ENCODE results near the gene FYN. TPM values are rescaled to one million over a fixed set of nuclear protein-coding genes. Genes with fewer than 3 reads are reported as not detected.
"Not testable (repeated sequence)": the region's sequence is repeated elsewhere in the genome, so short reads cannot be mapped to it uniquely, and the experiment has no call there.

Gene FYN
- total RNA-seq, 4 donors from 2014 or later = 37.8 to 65.8 (median 53.8) TPM

GRCh38 chr6:111685058-111685457 is 188.2 kb downstream of the FYN start:
- DNase-seq (ENCODE audit: extremely low spot score) = peak; percentile 81
- H3K27ac ChIP-seq (replicated peaks in 1 of 4) = peak overlapping the region; percentile 67 to 77 (median 74)
- 91% methylated on average over 7 of the region's 7 CpGs for WGBS
- peaks cover 0 to 20% (median 3%) of the 10 kb centered on the region in 4 donors for H3K36me3 ChIP-seq
- H3K9me3 ChIP-seq = no peaks in the 10 kb centered on the region
- H3K4me3 ChIP-seq = no peak overlapping the region
- H3K4me1 ChIP-seq = peaks cover 33 to 53% (median 43%) of the 10 kb centered on the region in 4 donors
- H3K27me3 ChIP-seq = no peaks in the 10 kb centered on the region
- intact Hi-C loops (cut with DNase I) = no loop called here
- TF ChIP-seq POLR2A (IDR thresholded peaks at IDR 0.05; ENCODE audit: low read depth) = no peak
- TF ChIP-seq POLR2AphosphoS5 (IDR thresholded peaks at IDR 0.05) = no peak
- no peak for TF ChIP-seq EP300 (IDR thresholded peaks at IDR 0.05)
- TF ChIP-seq, protein P1, sequence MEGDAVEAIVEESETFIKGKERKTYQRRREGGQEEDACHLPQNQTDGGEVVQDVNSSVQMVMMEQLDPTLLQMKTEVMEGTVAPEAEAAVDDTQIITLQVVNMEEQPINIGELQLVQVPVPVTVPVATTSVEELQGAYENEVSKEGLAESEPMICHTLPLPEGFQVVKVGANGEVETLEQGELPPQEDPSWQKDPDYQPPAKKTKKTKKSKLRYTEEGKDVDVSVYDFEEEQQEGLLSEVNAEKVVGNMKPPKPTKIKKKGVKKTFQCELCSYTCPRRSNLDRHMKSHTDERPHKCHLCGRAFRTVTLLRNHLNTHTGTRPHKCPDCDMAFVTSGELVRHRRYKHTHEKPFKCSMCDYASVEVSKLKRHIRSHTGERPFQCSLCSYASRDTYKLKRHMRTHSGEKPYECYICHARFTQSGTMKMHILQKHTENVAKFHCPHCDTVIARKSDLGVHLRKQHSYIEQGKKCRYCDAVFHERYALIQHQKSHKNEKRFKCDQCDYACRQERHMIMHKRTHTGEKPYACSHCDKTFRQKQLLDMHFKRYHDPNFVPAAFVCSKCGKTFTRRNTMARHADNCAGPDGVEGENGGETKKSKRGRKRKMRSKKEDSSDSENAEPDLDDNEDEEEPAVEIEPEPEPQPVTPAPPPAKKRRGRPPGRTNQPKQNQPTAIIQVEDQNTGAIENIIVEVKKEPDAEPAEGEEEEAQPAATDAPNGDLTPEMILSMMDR (IDR thresholded peaks at IDR 0.05) = no peak

DNA sequence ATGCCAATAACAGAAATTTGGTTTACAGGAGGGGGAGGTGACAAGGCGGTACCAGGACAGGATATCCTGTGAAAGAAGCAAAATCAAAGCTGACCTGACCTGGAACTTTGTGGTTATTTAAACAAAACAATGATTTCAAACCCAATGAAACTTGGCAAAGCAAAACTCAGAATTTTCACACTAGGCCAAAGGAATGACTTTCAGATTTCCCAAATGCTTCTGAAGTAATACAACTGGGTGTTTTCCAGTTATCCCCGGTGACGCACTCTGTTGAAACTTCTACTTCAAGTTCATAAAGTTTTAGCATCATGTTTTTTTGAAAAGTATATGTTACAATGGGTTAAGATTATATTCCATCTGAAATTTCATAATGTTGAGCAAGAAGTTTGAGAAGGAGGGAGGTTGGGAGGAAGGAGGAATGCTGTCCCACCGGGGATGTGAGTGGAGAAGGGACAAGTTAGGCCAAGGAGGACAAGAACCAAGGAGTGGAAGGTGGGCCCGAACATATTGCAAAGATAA is 189.4 kb downstream of the FYN start:
- intact Hi-C loops (cut with DNase I) = no loop called here
- H3K4me3 ChIP-seq = no peak overlapping the region
- H3K9me3 ChIP-seq = no peaks in the 10 kb centered on the region
- peak; percentile 91 for DNase-seq (ENCODE audit: extremely low spot score)
- H3K27me3 ChIP-seq = no peaks in the 10 kb centered on the region
- WGBS = 79% methylated on average over 5 of the region's 5 CpGs
- peaks cover 33 to 53% (median 43%) of the 10 kb centered on the region in 4 donors for H3K4me1 ChIP-seq
- H3K36me3 ChIP-seq = peaks cover 0 to 18% (median 0%) of the 10 kb centered on the region in 4 donors
- H3K27ac ChIP-seq (replicated peaks in 1 of 4) = peak overlapping the region; percentile 68 to 77 (median 74)
- TF ChIP-seq POLR2AphosphoS5 (IDR thresholded peaks at IDR 0.05) = peak in 1 of 2 donors; percentile 55
- TF ChIP-seq EP300 (IDR thresholded peaks at IDR 0.05) = no peak
- TF ChIP-seq, protein P1 (IDR thresholded peaks at IDR 0.05) = no peak
- no peak for TF ChIP-seq POLR2A (IDR thresholded peaks at IDR 0.05; ENCODE audit: low read depth)

DNA sequence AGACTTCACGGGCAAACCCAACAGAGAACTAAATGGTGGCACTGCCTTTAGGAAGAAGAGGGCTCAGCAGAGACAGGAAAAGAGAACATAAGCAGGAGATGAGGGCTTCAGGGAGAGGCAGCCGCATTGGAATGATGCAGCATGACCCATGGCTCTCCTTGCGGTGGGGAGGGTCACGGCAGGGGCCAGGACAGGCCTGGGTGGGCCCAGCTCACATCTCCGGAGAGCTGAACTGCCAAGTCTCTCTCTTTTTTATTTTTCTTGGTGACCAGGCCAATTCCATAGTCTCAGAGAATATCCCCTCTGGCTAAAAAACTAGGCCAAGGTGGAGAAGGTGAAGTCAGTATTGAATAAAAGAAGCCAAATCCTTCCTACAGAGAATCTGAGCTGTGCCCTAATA is 190.1 kb downstream of the FYN start:
- 73% methylated on average over 5 of the region's 5 CpGs for WGBS
- no peak for TF ChIP-seq POLR2A (IDR thresholded peaks at IDR 0.05; ENCODE audit: low read depth)
- TF ChIP-seq, protein P1 (IDR thresholded peaks at IDR 0.05) = no peak
- TF ChIP-seq EP300 (IDR thresholded peaks at IDR 0.05) = no peak
- H3K4me3 ChIP-seq = no peak overlapping the region
- no peaks in the 10 kb centered on the region for H3K9me3 ChIP-seq
- peaks cover 0 to 19% (median 0%) of the 10 kb centered on the region in 4 donors for H3K36me3 ChIP-seq
- peaks cover 33 to 53% (median 43%) of the 10 kb centered on the region in 4 donors for H3K4me1 ChIP-seq
- intact Hi-C loops (cut with DNase I) = no loop called here
- peak overlapping the region; percentile 61 to 77 (median 70) for H3K27ac ChIP-seq (replicated peaks in 1 of 4)
- H3K27me3 ChIP-seq = no peaks in the 10 kb centered on the region
- DNase-seq (ENCODE audit: extremely low spot score) = peak; percentile 55

DNA sequence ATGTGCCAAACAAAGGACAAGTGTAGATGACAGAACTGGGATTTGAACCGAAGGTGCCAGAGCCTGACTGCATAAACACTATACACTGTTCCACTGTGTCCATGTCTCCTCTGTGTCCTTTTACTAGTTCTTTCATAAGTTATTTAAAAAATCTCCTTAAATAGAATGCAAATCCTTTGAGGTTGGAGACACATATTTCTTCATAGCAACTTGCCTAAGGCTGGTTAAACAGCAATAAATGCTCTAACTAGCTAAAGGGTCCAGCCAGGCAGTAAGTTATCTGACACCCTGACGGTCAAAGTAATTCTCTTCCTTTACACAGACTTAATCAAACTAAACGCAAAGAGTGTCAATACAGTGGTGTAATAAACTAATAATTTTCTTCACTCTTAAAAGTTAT is 191.4 kb downstream of the FYN start:
- Histone ChIP-seq H3K27ac (replicated peaks in 1 of 4) (peak overlapping the region in 2 of 4 donors; percentile 61 to 68), H3K9me3 (no peaks in the 10 kb centered on the region), H3K27me3 (no peaks in the 10 kb centered on the region), H3K4me3 (no peak overlapping the region), H3K36me3 (peaks cover 0 to 19% (median 0%) of the 10 kb centered on the region in 4 donors), H3K4me1 (peaks cover 42 to 63% (median 47%) of the 10 kb centered on the region in 4 donors)
- DNase-seq (ENCODE audit: extremely low spot score) = peak; percentile 50
- 90% methylated on average over 3 of the region's 3 CpGs for WGBS
- TF ChIP-seq EP300 (IDR thresholded peaks at IDR 0.05) = no peak
- TF ChIP-seq, protein P1 (IDR thresholded peaks at IDR 0.05) = no peak
- no peak for TF ChIP-seq POLR2AphosphoS5 (IDR thresholded peaks at IDR 0.05)
- no peak for TF ChIP-seq POLR2A (IDR thresholded peaks at IDR 0.05; ENCODE audit: low read depth)
- intact Hi-C loops (cut with DNase I) = no loop called here

DNA sequence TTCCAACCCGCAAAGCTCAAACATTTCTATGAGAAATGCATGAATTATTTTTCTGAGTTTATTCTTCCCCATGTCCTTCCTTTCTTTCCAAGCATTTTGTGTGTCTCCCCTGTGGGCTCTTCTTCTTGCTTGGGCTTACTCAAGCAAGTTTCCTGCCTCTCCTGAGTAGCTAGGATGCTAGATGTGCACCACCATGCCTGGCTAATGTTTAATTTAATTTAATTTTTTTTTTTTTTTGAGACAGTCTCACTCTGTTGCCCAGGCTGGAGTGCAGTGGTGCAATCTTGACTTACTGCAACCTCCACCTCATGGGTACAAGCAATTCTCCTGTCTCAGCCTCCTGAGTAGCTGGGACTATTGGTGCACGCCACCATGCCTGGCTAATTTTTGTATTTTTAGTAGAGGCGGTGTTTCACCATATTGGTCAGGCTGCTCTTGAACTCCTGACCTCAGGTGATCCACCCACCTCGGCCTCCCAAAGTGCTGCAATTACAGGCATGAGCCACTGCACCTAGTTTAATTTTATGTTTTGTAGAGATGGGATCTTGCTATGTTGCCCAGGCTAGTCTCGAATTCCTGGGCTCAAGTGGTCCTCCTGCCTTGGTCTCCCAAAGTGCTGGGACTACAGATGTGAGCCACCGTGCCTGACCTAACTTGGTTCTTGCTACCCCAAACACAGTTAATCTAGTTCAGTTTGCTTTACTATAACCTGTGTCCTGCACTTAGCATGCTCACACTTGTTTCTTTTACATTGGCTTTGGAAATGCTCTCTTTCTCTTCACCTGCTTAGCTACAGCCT is 192.2 kb downstream of the FYN start:
- H3K27me3 ChIP-seq; H3K27ac ChIP-seq (replicated peaks in 1 of 4); H3K4me3 ChIP-seq; intact Hi-C loops (cut with DNase I); H3K9me3 ChIP-seq: not testable (repeated sequence)
- peak; percentile 12 for DNase-seq (ENCODE audit: extremely low spot score)
- Histone ChIP-seq H3K36me3 (peaks cover 0 to 19% (median 0%) of the 10 kb centered on the region in 4 donors), H3K4me1 (peaks cover 39 to 65% (median 43%) of the 10 kb centered on the region in 4 donors)
- 97% methylated on average over 6 of the region's 6 CpGs for WGBS

Data from esophagus muscularis mucosa (tissue), 4 donors.